K562 (cell line): Measurements from ENCODE around the gene ACKR3. TPM values are rescaled to one million over a fixed set of nuclear protein-coding genes. Genes with fewer than 3 reads are reported as not detected.

Experiments
- HDAC8 ChIP-seq: fragments of 450-650 bp; IDR thresholded peaks from 2 replicates; pipeline ENCODE4 v1.6.1; 2016; ENCODE audit warnings: mild to moderate bottlenecking, missing genetic modification characterization, moderate library complexity, missing compliant biosample characterization
- MBD1 ChIP-seq: fragments of 250-450 bp; sonication (Bioruptor Pico); IDR thresholded peaks from 2 replicates; pipeline ENCODE4 v1.8.0; 2022; ENCODE audit warnings: inconsistent platforms
- MXI1 ChIP-seq: IDR thresholded peaks from 2 replicates; pipeline ENCODE4 v1.6.1; 2011; ENCODE audit warnings: low read depth, mild to moderate bottlenecking, improper control_type of control experiment, low read length
- PHF21A ChIP-seq: fragments of 450-650 bp; IDR thresholded peaks from 2 replicates; pipeline ENCODE4 v1.6.1; 2017; ENCODE audit warnings: low read depth, borderline replicate concordance
- ZC3H11A ChIP-seq: IDR thresholded peaks from 2 replicates; pipeline ENCODE4 v1.6.1; 2012; ENCODE audit warnings: low read depth, low read length, improper control_type of control experiment
- ZNF280A ChIP-seq: fragments of 450-650 bp; IDR thresholded peaks from 2 replicates; pipeline ENCODE4 v1.6.1; 2018; ENCODE audit warnings: mild to moderate bottlenecking, low read depth; ENCODE audit not compliant: partially characterized antibody
- ZNF512 ChIP-seq: IDR thresholded peaks from 2 replicates; pipeline ENCODE4 v1.6.1; 2016; ENCODE audit warnings: missing genetic modification characterization, missing compliant biosample characterization
- ZNF644 ChIP-seq: fragments of 200-800 bp; sonication (Bioruptor generic); IDR thresholded peaks from 2 replicates; pipeline ENCODE4 v1.6.1; 2016; ENCODE audit warnings: low read depth, missing genetic modification characterization, missing compliant biosample characterization
- polyA plus RNA-seq, 8 experiments: library from polyadenylated mRNA; depleted of rRNA in 4 of 8; stranded (reverse) in 5 of 8; unstranded in 3 of 8; fragments of >200 nt; fragmentation: Nextera tagmentation in 2 of 8; fragmentation: Illumina TruSeq in 1 of 8; extraction: Ambion mirVana in 2 of 8; extraction: Trizol in 1 of 8; gene quantifications; 2 replicates each; pipeline versions ENCODE4 v1.2.1 to v1.2.3, GENCODE V29; 2011 to 2014; ENCODE audit warnings: inconsistent platforms in 1 of 8, missing spikeins in 1 of 8
- total RNA-seq, 7 experiments: library from RNA; depleted of rRNA in 6 of 7; stranded (reverse); fragments of >200 nt in 6 of 7; fragmentation: Illumina TruSeq in 2 of 7; extraction: Trizol in 2 of 7; gene quantifications; 2 replicates each; pipeline versions ENCODE4 v1.2.1 to v1.2.3, GENCODE V29; 2011 to 2021; ENCODE audit warnings: low replicate concordance in 1 of 7

The ACKR3 gene
- total and polyA plus RNA-seq, 9 of the 15 experiments (the other 6 are each of a cell fraction or from before 2014, with no cell fraction given): 0.07 TPM; not detected in 8

- no peak for TF ChIP-seq ZNF512 (tag)
- no peak for TF ChIP-seq PHF21A
- no peak for TF ChIP-seq ZC3H11A
- TF ChIP-seq HDAC8 (tag): no peak
- TF ChIP-seq ZNF644: no peak
- no peak for TF ChIP-seq MBD1 (CRISPR knock-in tag)
- no peak for TF ChIP-seq ZNF280A
- TF ChIP-seq MXI1: no peak
- TF ChIP-seq, all 486 proteins: peak for 0
Observed at GRCh38 chr2:236585966-236586365, 16.3 kb downstream of the ACKR3 start (continued).
